NCI-H1694 (cell line): ENCODE data around the gene OSGIN1.
"Not testable (repeated sequence)": the region's sequence is repeated elsewhere in the genome, so short reads cannot be mapped to it uniquely, and the experiment has no call there.

Experiments
- DNase-seq: peaks from one replicate; lab custom pipeline; 2025; lab: John Stamatoyannopoulos, UW

OSGIN1 gene

DNA sequence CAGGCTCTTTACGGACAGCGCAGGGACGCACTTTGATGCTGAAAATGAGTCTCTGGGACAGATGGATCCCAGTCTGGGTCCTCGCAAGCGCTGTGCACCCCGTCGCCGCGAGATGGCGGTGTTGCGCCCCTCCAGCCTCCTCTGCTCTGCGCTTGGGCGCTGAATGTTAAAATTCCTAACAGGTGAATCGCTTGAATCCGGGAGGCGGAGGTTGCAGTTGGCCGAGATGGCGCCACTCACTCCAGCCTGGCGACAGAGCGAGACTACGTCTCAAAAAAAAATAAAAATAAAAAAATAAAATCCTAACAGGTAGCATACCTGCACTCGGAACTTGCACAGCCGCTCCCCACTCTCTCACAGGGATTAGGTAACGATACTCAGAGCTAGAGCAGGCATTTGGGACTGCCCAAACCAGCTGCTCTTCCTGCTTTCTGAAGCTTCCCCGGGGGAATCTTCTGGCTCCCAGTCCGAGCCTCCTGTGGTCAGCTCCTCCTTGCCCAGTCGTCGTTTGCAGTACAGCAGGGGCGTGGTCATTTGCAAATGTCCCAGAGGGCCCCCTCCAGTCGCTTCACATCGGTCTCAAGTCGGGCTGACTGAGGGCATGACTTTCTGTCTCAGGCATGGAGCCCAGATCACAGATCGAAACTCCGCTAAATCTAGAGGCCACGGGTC, 26.2 kb upstream of the OSGIN1 start:
- DNase-seq, result peak; percentile 60

DNA sequence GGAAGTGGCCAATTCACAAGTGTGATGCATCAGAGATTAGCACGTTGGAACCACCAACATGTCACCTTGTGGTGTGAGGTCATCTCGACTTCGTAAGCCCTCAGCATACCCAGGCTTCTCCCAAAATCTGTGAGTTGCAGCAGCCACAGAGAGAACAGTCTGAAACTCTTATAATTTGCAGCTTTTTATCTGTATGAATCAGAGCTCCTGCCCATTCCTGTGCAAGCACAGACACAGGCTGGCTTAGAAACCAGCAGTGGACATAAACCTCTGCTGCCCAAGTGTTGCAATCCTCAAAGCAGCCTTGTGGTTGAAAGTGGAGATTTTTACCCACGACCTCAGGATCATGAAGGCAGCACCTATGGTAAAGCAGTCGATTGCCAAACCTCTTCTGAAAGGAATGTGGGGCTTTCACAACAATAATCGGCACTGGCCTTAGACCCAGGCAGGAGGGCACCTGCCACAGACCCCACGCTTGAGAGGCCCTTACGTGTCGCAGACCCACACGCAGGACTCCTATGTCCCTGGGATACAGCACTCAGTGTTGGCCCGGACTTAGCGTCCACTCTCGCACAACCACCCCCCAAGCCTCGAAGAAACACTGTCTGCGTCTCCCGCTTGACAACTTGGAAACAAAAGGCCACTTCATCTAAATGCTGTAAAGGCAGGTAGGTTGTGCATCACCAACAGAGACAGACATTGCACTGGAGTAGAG, 24.5 kb upstream of the OSGIN1 start:
- no peak for DNase-seq

DNA sequence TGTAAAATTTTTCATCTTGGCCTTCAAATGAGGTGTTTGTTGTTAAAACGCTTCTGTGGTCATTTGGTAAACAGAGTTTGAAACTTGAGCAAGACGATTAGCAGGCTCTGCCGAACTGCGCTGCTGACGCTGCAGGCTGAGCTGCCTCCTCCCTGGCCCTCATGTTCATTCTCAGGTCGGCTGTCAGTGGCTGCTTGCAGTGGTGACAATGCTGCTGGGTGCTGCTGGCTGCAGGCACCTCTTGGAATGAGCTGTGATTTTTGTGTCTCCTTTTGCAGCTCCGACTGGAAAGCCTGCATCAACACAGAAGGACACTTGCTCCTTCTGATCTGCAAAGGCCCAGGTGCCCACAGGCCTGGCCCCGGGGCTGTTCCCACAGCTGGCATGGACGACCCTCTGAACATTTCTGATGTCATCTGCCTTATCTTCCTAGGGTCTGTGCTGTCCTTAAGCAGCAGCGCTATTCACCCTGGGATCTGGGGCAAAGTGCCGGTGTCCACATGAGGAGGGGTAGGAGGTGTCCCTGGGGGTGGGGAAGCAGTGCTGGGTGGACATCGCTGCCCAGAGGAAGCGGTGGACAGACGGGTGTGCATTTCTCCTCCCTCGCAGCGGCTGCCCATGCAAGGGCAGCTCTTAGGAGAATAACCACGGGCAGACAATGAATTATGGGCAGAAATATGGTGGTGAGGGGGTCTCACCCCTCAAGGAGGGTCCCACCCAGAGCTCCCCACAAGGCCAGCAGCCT, 23.1 kb upstream of the OSGIN1 start:
- no peak for DNase-seq

DNA sequence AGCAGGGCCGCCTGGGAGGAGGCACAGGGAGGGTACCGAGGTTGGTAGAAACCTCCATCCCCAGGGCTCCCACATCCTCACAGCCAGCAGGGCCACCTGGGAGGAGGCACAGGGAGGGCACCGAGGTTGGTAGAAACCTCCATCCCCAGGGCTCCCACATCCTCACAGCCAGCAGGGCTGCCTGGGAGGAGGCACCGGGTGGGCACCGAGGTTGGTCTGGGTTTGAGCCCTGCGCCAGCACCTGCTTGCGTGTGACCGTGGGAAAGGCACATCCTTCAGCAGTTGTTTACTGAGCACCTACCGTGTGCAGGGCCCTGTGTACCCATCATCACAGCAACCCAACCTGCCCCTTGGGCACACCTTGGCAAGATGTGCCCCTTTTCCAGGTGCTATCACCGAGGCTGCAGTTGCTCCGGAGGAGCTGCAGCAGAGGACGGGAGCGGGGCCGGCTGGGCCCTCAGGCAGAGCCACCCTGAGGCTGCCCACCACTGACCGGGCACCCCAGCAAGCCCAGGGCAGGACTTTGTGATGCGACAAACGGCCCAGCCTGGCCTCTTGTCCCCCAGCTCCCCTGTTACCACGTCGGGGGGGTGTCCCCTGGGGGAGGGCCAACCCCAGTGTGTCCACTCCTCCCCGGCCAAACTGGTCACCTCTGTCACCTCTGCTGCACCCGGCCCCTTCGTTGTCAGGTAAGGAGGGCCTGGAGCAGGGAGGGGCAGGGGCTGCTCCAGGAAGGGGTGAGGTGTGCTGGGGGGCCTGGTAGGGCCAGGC, 22.1 kb upstream of the OSGIN1 start:
- DNase-seq, result no peak

DNA sequence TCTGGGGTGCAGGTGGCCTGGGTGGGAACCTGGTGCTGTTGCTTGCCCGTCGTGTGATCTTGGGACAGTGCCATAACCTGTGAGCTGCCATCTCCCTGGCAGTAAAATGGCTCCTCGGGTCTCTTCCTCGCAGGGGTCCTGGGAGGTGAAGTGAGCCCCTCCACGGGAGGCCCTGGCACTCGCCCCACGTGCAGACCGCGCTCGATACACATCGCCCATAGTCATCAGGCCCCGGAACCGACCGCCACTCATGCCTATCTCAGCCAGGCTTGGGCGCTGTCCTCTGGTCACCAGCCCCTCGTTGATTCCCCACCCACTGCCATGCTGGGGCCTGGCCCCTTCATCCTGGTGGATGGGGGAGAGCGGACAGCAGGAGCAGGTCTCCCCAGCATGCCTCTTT, 21.5 kb upstream of the OSGIN1 start:
- DNase-seq, result no peak

DNA sequence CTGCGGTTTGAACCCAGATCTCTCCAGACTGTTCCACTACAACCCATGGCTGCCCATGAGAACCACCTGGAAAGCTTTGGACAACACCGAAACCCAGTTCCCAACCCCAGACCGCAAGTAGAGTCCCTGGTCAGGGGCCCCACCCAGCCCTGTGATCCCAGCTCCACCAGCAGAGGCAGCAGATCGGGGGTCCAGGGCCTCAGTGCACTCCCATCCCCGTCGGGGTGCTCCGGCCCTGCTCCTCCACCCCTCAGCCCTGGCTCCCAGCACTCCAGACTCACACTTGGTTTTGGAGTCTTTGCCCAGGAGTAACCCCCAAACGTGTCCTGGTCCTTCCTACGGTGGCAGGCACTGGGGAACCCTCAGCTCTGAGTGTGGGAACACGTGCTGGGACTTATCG, 20.7 kb upstream of the OSGIN1 start:
- DNase-seq, result no peak

DNA sequence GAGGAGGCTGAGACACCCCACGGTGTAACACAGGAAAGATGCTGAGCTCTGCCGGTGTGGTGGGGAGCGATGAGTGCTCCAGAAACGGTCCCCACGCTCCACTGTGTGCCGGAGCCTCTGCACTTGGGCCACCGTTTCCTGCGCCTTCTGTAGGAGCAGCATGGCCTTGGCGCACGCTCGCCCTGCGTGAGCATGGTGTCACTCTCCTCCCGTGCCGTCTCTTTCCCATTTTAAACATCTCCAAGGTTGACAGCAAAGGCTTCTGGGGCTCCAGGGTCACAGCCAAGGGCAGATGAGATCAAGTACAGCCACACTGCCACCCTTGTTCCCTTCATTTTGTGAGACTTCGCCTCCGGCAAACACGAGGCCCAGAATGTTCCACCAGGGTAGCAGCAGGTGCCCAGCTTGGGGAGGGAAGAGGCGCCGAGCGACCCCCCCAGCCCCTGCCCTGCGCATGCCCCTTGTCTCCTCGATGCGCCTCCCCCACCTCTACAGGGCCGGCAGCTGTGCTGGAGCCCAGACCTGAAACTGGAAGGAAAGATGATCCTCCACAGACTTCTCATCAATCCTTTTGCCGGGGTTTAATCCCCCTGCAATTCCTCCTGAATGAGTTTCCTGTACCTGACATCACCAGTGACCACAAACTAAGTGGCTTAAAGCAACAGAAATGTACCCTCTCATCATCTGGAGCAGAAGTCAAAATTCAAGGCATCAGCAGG, 19.9 kb upstream of the OSGIN1 start:
- no peak for DNase-seq

DNA sequence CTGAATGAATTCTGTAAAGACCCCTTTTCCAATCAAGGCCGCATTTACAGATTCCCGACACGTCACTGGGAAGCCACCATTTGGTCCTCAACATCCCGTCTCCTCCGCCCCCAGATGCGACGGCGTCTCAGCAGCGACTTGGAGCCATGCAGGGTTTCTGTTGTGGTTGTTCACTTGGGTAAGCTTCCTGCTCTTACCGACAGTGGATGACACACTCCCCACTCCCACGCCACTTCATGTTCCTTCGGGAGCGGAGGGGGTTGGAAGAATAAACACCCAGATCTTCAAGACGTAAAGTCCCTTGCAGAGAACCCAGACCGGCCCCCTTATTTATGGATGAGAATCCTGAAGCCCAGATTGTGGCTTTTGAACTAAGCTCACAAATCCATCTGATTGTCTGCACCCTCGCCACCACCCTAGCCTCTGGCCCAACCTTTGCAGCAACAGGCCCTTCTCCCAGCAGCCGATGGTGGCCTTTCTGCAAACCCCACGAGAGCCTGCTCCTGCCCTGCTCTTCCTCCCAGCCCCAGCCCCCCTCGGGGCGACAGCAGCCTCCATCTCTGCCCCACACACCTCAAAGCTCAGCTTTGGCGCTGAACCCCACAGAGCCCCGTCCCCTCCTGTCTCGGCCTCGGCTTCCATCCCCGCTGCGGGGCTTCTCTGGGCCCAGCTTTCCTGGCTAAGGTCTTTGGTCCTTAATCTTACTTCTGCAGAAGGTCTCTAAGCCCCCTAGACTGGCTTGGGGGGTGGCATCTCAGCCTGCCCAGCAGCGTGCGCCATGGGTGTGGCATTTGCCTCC, 19.0 kb upstream of the OSGIN1 start:
- DNase-seq, result no peak

DNA sequence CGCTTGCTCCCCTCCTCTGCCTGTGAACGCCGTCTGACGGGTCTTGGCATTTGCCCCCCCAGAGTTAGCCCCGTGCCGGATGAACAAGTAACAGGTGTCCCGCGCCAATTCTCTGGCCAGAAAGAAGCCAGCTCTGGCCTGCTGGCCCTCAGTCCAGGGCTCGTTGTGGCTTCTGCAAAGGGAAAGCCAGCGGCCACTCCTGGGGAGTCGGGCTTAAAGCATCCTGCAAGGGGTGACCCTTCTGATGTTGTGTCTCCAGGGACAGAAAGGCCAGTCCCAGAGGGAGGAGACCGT, 18.4 kb upstream of the OSGIN1 start:
- no peak for DNase-seq

DNA sequence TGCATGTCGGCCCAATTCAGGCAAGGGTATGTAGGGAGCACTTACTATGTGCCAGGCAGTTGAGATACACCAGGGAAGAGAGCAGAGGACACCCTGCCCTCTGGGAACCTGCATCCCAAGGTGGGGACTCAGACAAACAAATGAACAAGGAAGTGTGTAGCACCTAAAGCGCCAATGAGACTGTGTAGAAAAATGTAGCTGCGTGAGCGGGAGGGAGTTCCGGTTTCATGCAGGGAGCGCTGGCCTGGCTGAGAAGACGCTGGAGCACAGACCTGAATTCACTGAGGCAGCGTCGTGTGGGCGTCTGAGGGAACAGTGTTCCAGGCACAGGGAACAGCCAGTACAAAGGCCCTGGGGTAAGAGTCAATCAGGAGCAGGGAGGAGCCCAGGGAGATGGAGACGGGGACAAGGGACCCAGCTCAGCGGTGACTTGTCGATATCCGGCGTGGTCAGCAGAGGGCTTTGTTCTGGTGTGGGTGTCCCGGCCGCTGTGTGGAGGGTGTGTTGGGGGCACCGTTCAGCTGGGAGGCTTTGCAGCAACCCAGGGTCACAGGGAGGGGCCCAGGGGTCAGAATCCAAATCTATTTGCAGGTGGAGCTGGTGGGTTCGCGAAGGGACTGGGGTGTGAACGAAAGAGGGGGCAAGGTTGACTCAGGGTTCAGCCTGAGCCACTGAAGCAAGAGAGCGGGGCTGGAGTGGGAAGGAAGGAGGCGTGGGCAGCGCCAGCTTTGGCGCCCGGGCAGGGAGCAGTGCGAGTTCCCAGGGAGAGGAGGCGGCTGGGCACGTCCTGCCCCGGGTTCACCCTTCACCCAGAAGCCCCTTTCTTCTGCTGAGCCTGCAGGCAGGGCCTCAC, 17.8 kb upstream of the OSGIN1 start:
- DNase-seq, result no peak

DNA sequence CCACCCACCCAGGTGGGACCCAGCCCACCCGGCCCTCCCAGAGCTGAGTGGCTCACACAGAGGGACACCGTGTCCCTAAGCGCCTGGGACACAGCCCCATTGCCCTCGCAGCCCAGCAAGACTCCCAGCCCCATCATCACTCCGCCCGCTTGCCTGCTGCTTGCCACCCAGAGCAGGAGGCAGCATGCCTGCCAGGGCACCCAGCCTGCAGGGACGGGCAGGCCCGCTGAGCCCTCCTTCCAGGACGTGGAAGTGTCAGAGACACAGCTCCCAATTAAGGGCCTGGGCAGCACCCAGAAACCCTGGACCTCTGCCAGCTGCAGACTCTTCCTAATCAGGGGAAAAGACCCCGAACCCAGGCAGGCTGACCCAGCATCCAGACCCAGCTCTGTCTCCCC, 17.2 kb upstream of the OSGIN1 start:
- DNase-seq, result no peak

DNA sequence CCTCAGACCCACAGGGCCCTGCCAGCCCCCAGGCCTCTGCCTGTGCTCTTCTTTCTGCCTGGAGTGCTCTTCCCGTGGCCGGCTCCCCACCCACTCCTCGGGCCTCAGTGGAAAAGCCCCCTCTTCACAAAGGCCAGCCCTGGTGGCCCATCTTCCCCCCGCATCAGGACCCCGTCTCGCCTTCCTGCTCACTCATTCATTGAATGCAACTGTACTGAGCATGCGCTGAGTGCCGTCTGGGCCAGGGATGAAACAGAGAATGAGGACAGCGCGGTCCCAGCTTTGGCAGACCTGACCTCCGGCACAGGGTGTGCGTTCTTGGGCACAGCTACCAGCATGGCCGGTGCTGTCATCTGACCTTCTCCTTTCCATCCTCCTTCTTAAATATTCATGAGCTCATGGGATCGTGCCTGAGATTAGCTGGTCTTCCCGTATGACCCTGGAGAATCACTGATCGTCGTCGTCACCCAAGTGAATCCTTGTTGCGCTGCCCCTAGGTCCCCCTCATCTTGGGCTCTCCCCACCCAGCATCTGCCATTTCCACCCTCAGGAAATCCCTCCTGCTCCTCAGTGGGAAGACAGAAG, 16.4 kb upstream of the OSGIN1 start:
- DNase-seq, result no peak

DNA sequence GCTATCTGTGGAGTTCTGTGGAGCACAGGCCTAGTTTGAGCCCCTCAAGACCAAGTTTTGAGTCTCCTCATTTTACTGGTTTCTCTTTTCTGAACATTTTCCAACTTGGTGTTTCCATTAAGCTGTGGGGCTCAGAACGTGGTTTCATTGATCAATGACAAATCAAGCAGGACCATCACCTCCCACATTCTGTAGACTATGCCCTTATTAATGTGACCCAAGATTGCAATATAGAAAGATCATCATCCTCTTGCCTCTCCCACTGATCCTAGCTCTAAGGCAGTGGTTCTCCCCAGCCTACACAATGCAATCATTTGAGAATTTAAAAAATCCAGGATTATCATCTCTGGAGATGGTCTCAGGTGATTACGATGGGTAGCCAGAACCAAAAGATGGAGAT, 15.8 kb upstream of the OSGIN1 start:
- DNase-seq, result no peak

DNA sequence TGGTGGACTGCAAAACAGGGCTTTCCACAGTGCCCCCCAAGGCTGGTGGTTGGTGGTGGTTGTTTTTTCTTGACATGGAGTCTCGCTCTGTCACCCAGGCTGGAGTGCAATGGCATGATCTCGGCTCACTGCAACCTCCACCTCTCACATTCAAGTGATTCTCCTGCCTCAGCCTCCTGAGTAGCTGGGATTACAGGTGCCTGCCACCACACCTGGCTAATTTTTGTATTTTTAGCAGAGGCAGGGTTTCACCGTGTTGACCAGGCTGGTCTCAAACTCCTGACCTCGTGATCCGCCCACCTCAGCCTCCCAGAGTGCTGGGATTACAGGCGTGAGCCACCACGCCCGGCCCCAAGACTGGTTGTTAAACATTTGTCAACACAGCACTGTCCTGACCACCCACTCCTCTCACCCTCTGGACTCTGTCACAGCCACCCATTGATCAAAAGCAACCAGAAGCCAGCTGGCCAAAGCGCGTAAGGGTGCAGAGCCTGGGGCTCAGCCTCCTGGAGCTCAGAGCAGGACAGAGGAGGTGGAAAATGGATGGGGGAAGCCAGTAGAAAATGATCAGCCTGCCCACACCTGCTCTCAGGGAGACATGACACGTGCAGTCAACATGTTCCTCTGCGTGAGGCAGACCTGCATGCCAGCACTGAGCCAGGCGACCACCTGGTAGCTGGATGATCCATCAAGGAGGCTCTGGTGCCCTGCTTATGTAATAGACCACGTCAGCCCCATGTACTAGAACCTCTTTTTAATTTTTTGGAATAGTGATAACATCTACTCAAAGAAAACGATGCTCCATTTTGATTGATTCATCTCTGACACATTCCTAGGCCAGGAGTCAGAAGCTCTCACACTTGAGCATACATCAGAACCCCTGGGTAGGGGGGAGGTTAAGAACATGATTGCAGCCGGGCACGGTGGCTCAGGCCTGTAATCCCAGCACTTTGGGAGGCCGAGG, 14.8 kb upstream of the OSGIN1 start:
- DNase-seq, result no peak

DNA sequence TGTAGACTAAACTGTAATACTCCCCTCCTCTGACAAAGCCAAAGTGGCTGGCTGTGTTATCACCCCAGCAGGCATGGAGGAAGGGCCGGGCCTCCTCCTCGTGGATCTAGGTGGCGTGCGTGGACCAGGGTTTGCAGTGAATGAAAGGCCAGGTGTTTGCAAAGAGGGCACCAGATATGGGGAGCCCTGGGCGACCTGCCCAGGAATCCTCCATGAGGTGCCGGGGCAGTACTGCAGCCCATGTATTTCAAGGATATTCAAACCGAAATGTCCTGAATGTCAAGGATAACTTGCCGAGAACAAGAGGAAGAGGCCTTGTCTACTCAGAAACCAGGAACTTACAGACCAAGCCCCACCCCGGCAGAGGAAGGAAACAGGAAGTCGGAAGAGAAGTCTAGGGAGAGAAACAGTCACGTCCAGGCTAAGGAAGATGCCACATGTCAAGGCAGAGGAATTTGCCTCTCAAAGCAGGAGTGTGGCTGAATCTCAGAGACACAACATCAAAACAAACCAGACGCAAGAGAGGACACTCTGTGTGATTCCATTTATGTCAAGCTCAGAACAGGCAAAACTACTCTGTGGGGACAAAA, 13.7 kb upstream of the OSGIN1 start:
- no peak for DNase-seq

DNA sequence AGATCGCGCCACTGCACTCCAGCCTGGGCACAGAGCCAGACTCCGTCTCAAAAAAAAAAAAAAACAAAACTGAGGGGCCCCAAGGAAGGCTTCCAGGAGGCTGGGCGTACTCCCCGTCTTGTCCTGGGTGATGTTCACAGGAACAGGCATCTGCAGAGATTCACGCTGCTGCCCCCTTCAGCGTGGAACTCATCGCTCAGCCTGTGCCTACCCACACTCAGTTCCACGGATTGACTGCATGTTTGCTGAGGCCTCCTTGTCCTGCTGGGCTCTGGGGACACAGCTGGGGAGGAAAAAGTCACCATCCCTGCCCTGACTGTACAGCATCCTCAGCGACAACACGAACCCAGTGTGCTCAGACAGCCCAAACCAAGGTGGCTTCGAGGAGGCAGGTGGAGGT, 12.9 kb upstream of the OSGIN1 start:
- DNase-seq, result no peak

DNA sequence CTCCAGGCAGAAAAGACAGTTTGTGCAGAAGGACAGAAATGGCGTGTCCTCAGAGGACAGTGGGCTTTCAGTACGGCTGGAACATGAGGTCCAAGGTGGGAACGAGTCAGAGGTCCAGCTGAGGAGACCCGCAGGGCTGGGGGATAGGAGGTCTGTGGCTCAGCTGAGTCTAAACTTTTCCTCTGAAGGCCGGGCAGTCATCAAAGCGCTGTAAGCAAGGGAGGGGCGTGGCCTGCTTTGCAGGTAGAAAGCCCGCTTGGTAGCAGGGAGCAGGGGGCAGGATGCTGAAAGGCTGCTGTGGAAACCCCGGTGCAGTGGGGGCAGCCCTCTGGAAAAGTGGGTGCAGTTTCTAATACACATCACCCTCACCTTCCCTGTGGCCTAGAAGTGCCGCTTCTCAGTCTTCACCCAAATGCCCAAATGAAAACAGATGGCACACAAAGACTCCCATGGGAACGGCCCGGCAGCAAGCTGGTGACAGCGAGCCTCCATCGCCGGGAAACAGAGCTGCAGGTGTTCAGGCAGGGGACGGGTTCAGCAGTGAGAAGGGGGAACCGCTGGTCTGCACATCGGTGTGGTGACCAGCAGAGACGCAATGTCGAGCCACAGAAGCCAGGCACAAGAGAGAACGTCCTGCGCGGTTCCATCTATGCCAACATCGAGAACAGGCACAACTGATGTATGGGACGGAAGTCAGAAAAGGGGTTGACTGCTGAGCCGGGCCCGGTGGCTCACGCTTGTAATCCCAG, 12.2 kb upstream of the OSGIN1 start:
- DNase-seq, result peak; percentile 37

DNA sequence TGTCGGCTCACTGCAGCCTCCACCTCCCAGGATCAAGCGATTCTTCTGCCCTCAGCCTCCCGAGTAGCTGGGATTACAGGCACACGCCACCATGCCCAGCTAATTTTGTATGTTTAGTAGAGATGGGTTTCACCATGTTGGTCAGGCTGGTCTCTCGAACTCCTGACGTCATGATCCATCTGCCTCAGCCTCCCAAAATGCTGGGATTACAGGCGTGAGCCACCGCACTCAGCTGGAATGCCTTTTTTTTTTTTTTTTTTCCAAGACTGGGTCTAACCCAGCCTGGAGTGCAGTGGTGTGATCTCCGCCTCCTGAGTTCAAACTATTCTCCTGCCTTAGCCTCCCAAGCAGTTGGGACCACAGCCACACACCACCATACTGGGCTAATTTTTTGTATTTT, 11.5 kb upstream of the OSGIN1 start:
- not testable (repeated sequence) for DNase-seq
